MM.1S (cell line): Measurements from ENCODE around the gene OSBP2.

Experiments
- CTCF ChIP-seq: fragments of 300-600 bp; sonication (generic); IDR thresholded peaks from 2 replicates; pipeline ENCODE4 v1.5.1; 2016; ENCODE audit warnings: antibody characterized with exemption, low read length, mixed read lengths
- EZH2 ChIP-seq: fragments of 300-600 bp; sonication (generic); optimal IDR thresholded peaks from 2 replicates; pipeline ENCODE3; 2017; ENCODE audit warnings: low read depth, mild to moderate bottlenecking, antibody characterized with exemption, low read length, mixed read lengths
- EZH2phosphoT487 ChIP-seq: fragments of 300-600 bp; sonication (generic); IDR thresholded peaks from 2 replicates; pipeline ENCODE4 v1.6.1; 2018; ENCODE audit warnings: antibody characterized with exemption, low read length

- TF ChIP-seq CTCF: no peak
- no peak for TF ChIP-seq EZH2
- no peak for TF ChIP-seq EZH2phosphoT487
Observed at GRCh38 chr22:30922151-30922611, 227.5 kb downstream of the OSBP2 start.
